ENCODE measurements around the gene THG1L. TPM values are rescaled to one million over a fixed set of nuclear protein-coding genes. Genes with fewer than 3 reads are reported as not detected.

The THG1L gene
- total and polyA plus RNA-seq, 2 of the 13 experiments (the other 11 are each of a cell fraction or from before 2014, with no cell fraction given) = 16.6 to 17.2 TPM

DNA sequence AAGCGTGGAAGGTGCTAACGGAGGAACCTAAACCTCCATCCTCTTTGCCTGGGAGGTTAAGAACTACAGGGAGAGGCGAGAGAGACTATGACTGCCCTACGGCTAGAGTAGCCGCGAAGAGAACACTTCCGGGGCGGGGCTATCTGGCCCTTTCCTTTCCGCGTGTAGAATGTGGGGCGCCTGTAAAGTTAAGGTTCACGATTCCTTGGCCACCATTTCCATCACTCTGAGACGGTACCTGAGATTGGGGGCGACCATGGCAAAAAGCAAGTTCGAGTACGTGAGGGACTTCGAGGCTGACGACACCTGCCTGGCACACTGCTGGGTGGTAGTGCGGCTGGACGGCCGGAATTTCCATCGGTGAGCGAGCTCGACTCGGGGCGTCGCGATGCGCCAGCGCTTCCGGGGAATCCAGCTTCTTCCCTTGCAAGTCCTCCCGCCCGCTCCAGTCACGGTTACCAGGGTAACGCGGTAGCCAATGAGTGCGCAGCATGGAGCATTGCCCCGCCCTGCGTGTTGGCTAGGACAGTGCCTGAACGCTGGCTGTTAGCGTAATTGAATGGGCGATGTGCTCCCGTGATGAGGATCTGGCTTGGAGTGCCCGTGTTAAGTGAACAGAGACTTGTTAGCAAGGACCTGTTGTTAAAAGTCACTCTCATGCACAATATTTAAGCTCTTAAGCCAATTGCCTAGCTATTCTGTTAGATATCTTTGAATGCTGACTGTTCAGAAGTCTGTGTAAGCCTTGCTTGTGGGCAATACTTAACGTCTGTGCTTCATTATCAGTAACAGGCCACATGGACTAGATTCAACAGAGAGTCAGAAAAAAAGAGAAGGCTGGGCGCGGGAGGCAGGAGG lies at the start of gene THG1L (continued):
- TF ChIP-seq, protein P1, sequence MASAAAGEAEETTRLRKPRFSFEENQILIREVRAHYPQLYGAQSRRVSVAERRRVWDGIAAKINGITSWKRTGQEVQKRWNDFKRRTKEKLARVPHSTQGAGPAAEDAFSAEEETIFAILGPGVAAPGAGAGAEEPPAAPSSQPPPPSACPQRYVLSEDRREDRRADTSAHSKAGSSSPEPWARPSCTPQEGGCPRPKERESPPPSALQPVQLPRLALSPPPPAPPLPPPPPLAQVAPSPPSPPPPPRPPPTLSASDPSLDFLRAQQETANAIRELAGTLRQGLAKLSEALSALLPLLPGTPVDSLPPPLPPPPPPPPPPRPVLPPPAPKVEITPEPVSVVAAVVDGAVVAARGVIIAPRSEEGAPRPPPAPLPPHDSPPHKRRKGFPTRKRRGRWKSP (CRISPR knock-in tag; IDR thresholded peaks at IDR 0.05) = peak; percentile 82
- peak; percentile 62 for TF ChIP-seq ZNF781 (CRISPR knock-in tag; IDR thresholded peaks at IDR 0.05; ENCODE audit: borderline replicate concordance, not compliant biosample characterization)
- TF ChIP-seq, protein P2, sequence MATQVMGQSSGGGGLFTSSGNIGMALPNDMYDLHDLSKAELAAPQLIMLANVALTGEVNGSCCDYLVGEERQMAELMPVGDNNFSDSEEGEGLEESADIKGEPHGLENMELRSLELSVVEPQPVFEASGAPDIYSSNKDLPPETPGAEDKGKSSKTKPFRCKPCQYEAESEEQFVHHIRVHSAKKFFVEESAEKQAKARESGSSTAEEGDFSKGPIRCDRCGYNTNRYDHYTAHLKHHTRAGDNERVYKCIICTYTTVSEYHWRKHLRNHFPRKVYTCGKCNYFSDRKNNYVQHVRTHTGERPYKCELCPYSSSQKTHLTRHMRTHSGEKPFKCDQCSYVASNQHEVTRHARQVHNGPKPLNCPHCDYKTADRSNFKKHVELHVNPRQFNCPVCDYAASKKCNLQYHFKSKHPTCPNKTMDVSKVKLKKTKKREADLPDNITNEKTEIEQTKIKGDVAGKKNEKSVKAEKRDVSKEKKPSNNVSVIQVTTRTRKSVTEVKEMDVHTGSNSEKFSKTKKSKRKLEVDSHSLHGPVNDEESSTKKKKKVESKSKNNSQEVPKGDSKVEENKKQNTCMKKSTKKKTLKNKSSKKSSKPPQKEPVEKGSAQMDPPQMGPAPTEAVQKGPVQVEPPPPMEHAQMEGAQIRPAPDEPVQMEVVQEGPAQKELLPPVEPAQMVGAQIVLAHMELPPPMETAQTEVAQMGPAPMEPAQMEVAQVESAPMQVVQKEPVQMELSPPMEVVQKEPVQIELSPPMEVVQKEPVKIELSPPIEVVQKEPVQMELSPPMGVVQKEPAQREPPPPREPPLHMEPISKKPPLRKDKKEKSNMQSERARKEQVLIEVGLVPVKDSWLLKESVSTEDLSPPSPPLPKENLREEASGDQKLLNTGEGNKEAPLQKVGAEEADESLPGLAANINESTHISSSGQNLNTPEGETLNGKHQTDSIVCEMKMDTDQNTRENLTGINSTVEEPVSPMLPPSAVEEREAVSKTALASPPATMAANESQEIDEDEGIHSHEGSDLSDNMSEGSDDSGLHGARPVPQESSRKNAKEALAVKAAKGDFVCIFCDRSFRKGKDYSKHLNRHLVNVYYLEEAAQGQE (IDR thresholded peaks at IDR 0.05; ENCODE audit: borderline replicate concordance in 1 of 2, low read depth in 1 of 2, low read length in 2 of 2) = peak in 1 of 2 experiments; percentile 29; a peak in 1 of 4 replicates
- TF ChIP-seq XBP1 (CRISPR knock-in tag; IDR thresholded peaks at IDR 0.05) = 0 out of 2 replicates have a peak, but pooled peaks have one; percentile 33
- peak; percentile 62 for TF ChIP-seq MAZ (IDR thresholded peaks at IDR 0.05; ENCODE audit: borderline replicate concordance, low read depth, low read length)
- TF ChIP-seq MAZ (CRISPR knock-in tag; IDR thresholded peaks at IDR 0.05; ENCODE audit: low read depth) = peak; percentile 93
- TF ChIP-seq AHR (CRISPR knock-in tag; IDR thresholded peaks at IDR 0.05) = peak; percentile 70; the same call in 1 of the 2 replicates
- TF ChIP-seq PITX1 (CRISPR knock-in tag; IDR thresholded peaks at IDR 0.05) = peak; percentile 70; the same call in 1 of the 2 replicates
- TF ChIP-seq SMAD9 (CRISPR knock-in tag; IDR thresholded peaks at IDR 0.05) = no peak
- TF ChIP-seq, protein P3, sequence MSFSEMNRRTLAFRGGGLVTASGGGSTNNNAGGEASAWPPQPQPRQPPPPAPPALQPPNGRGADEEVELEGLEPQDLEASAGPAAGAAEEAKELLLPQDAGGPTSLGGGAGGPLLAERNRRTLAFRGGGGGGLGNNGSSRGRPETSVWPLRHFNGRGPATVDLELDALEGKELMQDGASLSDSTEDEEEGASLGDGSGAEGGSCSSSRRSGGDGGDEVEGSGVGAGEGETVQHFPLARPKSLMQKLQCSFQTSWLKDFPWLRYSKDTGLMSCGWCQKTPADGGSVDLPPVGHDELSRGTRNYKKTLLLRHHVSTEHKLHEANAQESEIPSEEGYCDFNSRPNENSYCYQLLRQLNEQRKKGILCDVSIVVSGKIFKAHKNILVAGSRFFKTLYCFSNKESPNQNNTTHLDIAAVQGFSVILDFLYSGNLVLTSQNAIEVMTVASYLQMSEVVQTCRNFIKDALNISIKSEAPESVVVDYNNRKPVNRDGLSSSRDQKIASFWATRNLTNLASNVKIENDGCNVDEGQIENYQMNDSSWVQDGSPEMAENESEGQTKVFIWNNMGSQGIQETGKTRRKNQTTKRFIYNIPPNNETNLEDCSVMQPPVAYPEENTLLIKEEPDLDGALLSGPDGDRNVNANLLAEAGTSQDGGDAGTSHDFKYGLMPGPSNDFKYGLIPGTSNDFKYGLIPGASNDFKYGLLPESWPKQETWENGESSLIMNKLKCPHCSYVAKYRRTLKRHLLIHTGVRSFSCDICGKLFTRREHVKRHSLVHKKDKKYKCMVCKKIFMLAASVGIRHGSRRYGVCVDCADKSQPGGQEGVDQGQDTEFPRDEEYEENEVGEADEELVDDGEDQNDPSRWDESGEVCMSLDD (CRISPR knock-in tag; IDR thresholded peaks at IDR 0.05; ENCODE audit: borderline replicate concordance) = peak; percentile 89; the same call in 1 of the 2 replicates
- TF ChIP-seq RBM22 (optimal IDR thresholded peaks at IDR 0.05; ENCODE audit: low read length) = peak; percentile 70
- TF ChIP-seq MLLT10 (CRISPR knock-in tag; IDR thresholded peaks at IDR 0.05) = no peak
- peak; percentile 28; the same call in 1 of the 2 replicates for TF ChIP-seq JUND (CRISPR knock-in tag; IDR thresholded peaks at IDR 0.05)
- TF ChIP-seq ZBTB3 (CRISPR knock-in tag; IDR thresholded peaks at IDR 0.05; ENCODE audit: borderline replicate concordance, low read depth) = no peak
- TF ChIP-seq ZNF431 (CRISPR knock-in tag; IDR thresholded peaks at IDR 0.05; ENCODE audit: borderline replicate concordance, low read depth) = no peak
- no peak for TF ChIP-seq MYNN (CRISPR knock-in tag; IDR thresholded peaks at IDR 0.05; ENCODE audit: low read depth)
- TF ChIP-seq ZNF546 (CRISPR knock-in tag; conservative IDR thresholded peaks at IDR 0.05) = 0 out of 2 replicates have a peak, but pooled peaks have one; percentile 73
- TF ChIP-seq ZNF549 (CRISPR knock-in tag; IDR thresholded peaks at IDR 0.05) = no peak
- TF ChIP-seq REPIN1 (CRISPR knock-in tag; IDR thresholded peaks at IDR 0.05; ENCODE audit: borderline replicate concordance, low read depth) = peak; percentile 95
- TF ChIP-seq MBNL3 (CRISPR knock-in tag; conservative IDR thresholded peaks at IDR 0.05) = no peak
- peak; percentile 70 for TF ChIP-seq GABPA (IDR thresholded peaks at IDR 0.05; ENCODE audit: low read depth, low read length)
- TF ChIP-seq GABPA (CRISPR knock-in tag; IDR thresholded peaks at IDR 0.05; ENCODE audit: low read depth) = peak; percentile 97

All from HepG2 (cell line).